HepG2 (cell line): Measurements from ENCODE around the gene NDUFB10. TPM values are rescaled to one million over a fixed set of nuclear protein-coding genes. Genes with fewer than 3 reads are reported as not detected.
A peak's percentile ranks its signal among the peaks of the same experiment; 100 is the strongest.

ENCODE experiments used
- FOXC1 ChIP-seq: sonication (generic); formaldehyde crosslinking; IDR thresholded peaks from 2 replicates; pipeline ENCODE4 v1.8.0; 2022; ENCODE audit warnings: mild to moderate bottlenecking, missing genetic modification reagents, borderline replicate concordance
- HOXA9 ChIP-seq: sonication (generic); formaldehyde crosslinking; IDR thresholded peaks from 2 replicates; pipeline ENCODE4 v1.8.1; 2022; ENCODE audit warnings: missing genetic modification reagents, mild to moderate bottlenecking, moderate library complexity, borderline replicate concordance
- IKZF5 ChIP-seq: IDR thresholded peaks from 2 replicates; pipeline ENCODE4 v1.6.1; 2018; ENCODE audit warnings: missing genetic modification reagents, mild to moderate bottlenecking, missing compliant biosample characterization
- POGK ChIP-seq: sonication (generic); formaldehyde crosslinking; conservative IDR thresholded peaks from 2 replicates; pipeline ENCODE4 v1.8.0; 2022; ENCODE audit warnings: mild to moderate bottlenecking, moderate library complexity, missing genetic modification reagents
- ZBTB33 ChIP-seq: sonication (generic); formaldehyde crosslinking; IDR thresholded peaks from 2 replicates; pipeline ENCODE4 v1.4.0; 2020; ENCODE audit warnings: missing genetic modification reagents
- ZNF280D ChIP-seq: sonication (generic); formaldehyde crosslinking; IDR thresholded peaks from 2 replicates; pipeline ENCODE4 v1.5.1; 2020; ENCODE audit warnings: mild to moderate bottlenecking, missing genetic modification reagents
- ZNF350 ChIP-seq: sonication (generic); formaldehyde crosslinking; IDR thresholded peaks from 2 replicates; pipeline ENCODE4 v1.4.0; 2020; ENCODE audit warnings: mild to moderate bottlenecking, low read depth, missing genetic modification reagents, borderline replicate concordance
- ZNF547 ChIP-seq: sonication (generic); formaldehyde crosslinking; IDR thresholded peaks from 2 replicates; pipeline ENCODE4 v1.5.1; 2020; ENCODE audit warnings: mild to moderate bottlenecking, missing genetic modification reagents
- ZNF574 ChIP-seq: sonication (generic); formaldehyde crosslinking; IDR thresholded peaks from 2 replicates; pipeline ENCODE4 v1.4.0; 2020; ENCODE audit warnings: missing genetic modification reagents
- polyA plus RNA-seq, 8 experiments: library from polyadenylated mRNA; depleted of rRNA in 3 of 8; stranded (reverse) in 7 of 8; unstranded in 1 of 8; fragments of >200 nt; fragmentation: Illumina TruSeq in 4 of 8; extraction: Trizol in 4 of 8; gene quantifications; 2 replicates each; pipeline versions ENCODE4 v1.2.1 to v1.2.3, GENCODE V29; 2011 to 2016; ENCODE audit warnings: low read depth in 4 of 8, missing spikeins in 1 of 8, mixed read lengths in 1 of 8; ENCODE audit not compliant: insufficient read depth in 1 of 8
- total RNA-seq, 5 experiments: library from RNA; depleted of rRNA; stranded (reverse); fragments of >200 nt; fragmentation: Illumina TruSeq; extraction: Trizol; gene quantifications; 2 replicates each; pipeline ENCODE4 v1.2.3, GENCODE V29; 2016; ENCODE audit warnings: low read depth in 1 of 5

Gene NDUFB10
- total and polyA plus RNA-seq, 2 of the 13 experiments (the other 11 are each of a cell fraction or from before 2014, with no cell fraction given) = 68.6 to 157 TPM

GRCh38 chr16:2003827-2004641 is 44.7 kb downstream of the NDUFB10 start (continued):
- TF ChIP-seq POGK (CRISPR knock-in tag) (no peak), ZNF547 (CRISPR knock-in tag) (peak; percentile 65; the same call in 1 of the 2 replicates), ZNF280D (CRISPR knock-in tag) (0 out of 2 replicates have a peak, but pooled peaks have one; percentile 59), ZBTB33 (CRISPR knock-in tag) (peak; percentile 86), ZNF350 (peak; percentile 54), ZNF574 (peak; percentile 88), FOXC1 (CRISPR knock-in tag) (peak; percentile 30; the same call in 1 of the 2 replicates), HOXA9 (CRISPR knock-in tag) (no peak), IKZF5 (CRISPR knock-in tag) (peak; percentile 66; the same call in 1 of the 2 replicates)
